ENCODE data around the gene SCAPER.
"Not testable (repeated sequence)": the region's sequence is repeated elsewhere in the genome, so short reads cannot be mapped to it uniquely, and the experiment has no call there.

SCAPER gene

GRCh38 chr15:76861815-76862397 lies 43.2 kb downstream of the SCAPER start:
- no peak for TF ChIP-seq CTCF (IDR thresholded peaks at IDR 0.05; ENCODE audit: low read length, missing control alignments)
- no peak for DNase-seq (ENCODE audit: low read depth)
- no peak overlapping the region for H3K4me3 ChIP-seq (replicated peaks; ENCODE audit: low read depth, low read length)

DNA sequence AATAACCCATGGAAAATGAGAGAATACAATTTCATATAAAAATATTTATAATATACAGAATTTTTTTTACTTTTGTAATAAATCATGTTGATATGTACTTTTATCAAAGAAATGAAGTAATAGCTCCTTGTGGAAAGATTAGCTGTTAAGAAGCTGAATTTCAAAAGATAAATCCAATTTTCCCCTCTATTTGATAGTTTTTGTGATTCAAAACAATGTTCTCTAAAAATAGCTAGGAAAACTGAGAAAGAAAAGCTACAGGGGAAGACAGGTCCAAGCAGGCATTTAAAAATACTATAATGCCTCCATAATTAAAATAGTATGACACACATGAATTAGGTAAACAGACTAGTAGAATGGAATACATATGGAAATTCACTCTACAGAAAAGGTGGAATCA lies 44.9 kb downstream of the SCAPER start:
- no peak overlapping the region for H3K4me3 ChIP-seq (replicated peaks; ENCODE audit: low read depth, low read length)
- no peak for TF ChIP-seq CTCF (IDR thresholded peaks at IDR 0.05; ENCODE audit: low read length, missing control alignments)
- DNase-seq (ENCODE audit: low read depth): no peak

GRCh38 chr15:76850367-76850766 lies 54.8 kb downstream of the SCAPER start:
- H3K4me3 ChIP-seq (replicated peaks; ENCODE audit: low read depth, low read length); DNase-seq (ENCODE audit: low read depth): not testable (repeated sequence)

GRCh38 chr15:76846782-76847181 lies 58.4 kb downstream of the SCAPER start:
- no peak for DNase-seq (ENCODE audit: low read depth)
- TF ChIP-seq CTCF (IDR thresholded peaks at IDR 0.05; ENCODE audit: low read length, missing control alignments): no peak
- no peak overlapping the region for H3K4me3 ChIP-seq (replicated peaks; ENCODE audit: low read depth, low read length)

DNA sequence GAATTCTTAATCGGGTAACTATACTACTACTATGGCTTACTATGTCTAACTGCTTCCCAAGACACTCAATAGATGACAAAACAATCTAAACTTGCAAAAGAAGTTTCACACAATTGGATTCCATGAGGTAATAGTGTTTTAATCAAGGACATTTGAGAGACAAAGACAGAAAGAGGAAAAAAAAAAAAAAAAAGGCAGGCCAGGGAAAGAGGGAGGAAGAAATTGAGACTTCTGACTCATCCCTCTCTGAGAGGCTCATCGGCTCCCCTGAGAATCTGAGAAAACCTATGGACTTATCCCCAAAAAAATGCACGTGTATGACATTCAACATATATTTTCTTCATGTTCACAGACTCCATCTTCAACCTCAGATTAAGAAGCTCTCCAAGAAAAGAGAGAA lies 61.0 kb downstream of the SCAPER start:
- DNase-seq (ENCODE audit: low read depth): peak; percentile 26
- no peak overlapping the region for H3K4me3 ChIP-seq (replicated peaks; ENCODE audit: low read depth, low read length)
- TF ChIP-seq CTCF (IDR thresholded peaks at IDR 0.05; ENCODE audit: low read length, missing control alignments): no peak

DNA sequence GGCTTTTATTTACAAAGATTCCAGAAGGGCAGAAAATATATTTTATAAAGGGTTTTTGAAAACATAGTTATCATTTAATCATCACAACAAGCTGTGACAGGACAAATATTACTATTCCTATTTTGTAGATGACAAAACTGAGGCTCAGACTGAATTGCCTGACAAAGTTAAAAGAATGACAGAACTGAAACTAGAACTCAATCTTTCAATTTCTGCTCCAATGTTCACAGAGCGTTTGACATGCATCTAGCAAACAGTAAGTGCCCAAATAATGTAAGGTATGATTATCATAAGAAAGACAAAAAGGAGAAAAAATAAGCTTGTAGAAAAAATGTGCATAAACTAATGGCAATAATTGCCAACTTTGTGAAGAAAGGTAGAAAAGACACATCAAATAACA lies 61.9 kb downstream of the SCAPER start:
- no peak for DNase-seq (ENCODE audit: low read depth)
- TF ChIP-seq CTCF (IDR thresholded peaks at IDR 0.05; ENCODE audit: low read length, missing control alignments): no peak
- no peak overlapping the region for H3K4me3 ChIP-seq (replicated peaks; ENCODE audit: low read depth, low read length)

DNA sequence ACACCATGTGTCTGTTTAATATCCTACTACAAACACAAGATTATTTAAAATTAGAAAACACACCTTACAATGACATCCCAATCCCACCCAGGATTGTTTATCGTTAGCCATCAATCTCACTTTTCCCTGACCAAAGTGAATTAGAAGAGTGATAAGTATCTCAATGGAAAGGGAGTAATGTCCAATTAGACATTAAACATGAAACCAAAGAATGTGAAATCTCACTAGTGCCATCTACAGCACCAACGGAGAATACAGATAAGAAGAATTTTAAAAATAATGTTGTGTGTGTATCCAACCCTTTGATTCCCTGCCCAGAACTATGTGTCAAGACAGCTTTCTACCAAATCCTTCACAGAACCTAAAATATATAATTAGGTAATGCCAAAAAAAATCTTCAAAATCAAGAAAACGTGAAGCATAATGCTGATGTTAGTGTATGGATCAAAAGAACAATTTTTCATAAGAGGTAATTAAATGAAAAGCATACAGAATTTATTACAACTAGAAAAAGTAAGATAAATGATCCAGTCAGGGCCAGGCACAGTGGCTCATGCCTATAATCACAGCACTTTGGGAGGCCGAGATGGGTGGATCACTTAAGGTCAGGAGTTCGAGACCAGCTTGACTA lies 64.2 kb downstream of the SCAPER start:
- DNase-seq (ENCODE audit: low read depth): peak; percentile 65
- TF ChIP-seq CTCF (IDR thresholded peaks at IDR 0.05; ENCODE audit: low read length, missing control alignments): peak; percentile 62

More for the DNA sequence above, 64.2 kb downstream of the SCAPER start:
- no peak overlapping the region for H3K4me3 ChIP-seq (replicated peaks; ENCODE audit: low read depth, low read length)

Data from fibroblast of pulmonary artery (primary cell).